MV-4-11 (cell line): ENCODE measurements around the gene OR52E6.

Experiments
- DNase-seq: peaks from one replicate; lab custom pipeline; 2025; lab: John Stamatoyannopoulos, UW

OR52E6 gene

GRCh38 chr11:5841797-5842196, at the start of gene OR52E6:
Gene OR52E6, minus strand, starts transcription at chr11:5841897. Its CDS starts 0 bp downstream, at chr11:5841897.
- DNase-seq: no peak

- DNase-seq: no peak
These were observed 49.6 kb upstream of the OR52E6 start for GRCh38 chr11:5891216-5891800.

GRCh38 chr11:5887661-5888060, 46.0 kb upstream of the OR52E6 start:
- DNase-seq: no peak

- DNase-seq: no peak
These were observed 45.5 kb upstream of the OR52E6 start for GRCh38 chr11:5887172-5887571.

GRCh38 chr11:5881756-5882155, 40.1 kb upstream of the OR52E6 start:
- no peak for DNase-seq

- no peak for DNase-seq
These were observed 38.6 kb upstream of the OR52E6 start, which contains the start of gene OR52E4 for GRCh38 chr11:5880329-5880728. Gene OR52E4, plus strand, starts transcription at chr11:5880629. Its CDS starts 3,664 bp downstream, at chr11:5884293.

GRCh38 chr11:5878564-5878963, 36.9 kb upstream of the OR52E6 start:
- no peak for DNase-seq

- DNase-seq: no peak
These were observed 24.1 kb upstream of the OR52E6 start for GRCh38 chr11:5865826-5866225.

- no peak for DNase-seq
These were observed 15.9 kb upstream of the OR52E6 start, which contains the start of gene OR52E8 for GRCh38 chr11:5857590-5857989. Gene OR52E8, minus strand, starts transcription at chr11:5857690. Its CDS starts 0 bp downstream, at chr11:5857690.

- DNase-seq: no peak
These were observed 9.3 kb upstream of the OR52E6 start for GRCh38 chr11:5851002-5851401.

GRCh38 chr11:5847711-5848110, 6.0 kb upstream of the OR52E6 start:
- no peak for DNase-seq

GRCh38 chr11:5846701-5847100, 5.0 kb upstream of the OR52E6 start:
- peak; percentile 16 for DNase-seq

- no peak for DNase-seq
These were observed 4.0 kb downstream of the OR52E6 start for GRCh38 chr11:5837695-5838094.

- no peak for DNase-seq
These were observed 8.3 kb downstream of the OR52E6 start for GRCh38 chr11:5833446-5833845.

- no peak for DNase-seq
These were observed 10.4 kb downstream of the OR52E6 start for GRCh38 chr11:5831196-5831829.

- DNase-seq: no peak
These were observed 23.3 kb downstream of the OR52E6 start for GRCh38 chr11:5818245-5818886.

- DNase-seq: peak; percentile 89
These were observed 26.2 kb downstream of the OR52E6 start for GRCh38 chr11:5815534-5815933.

GRCh38 chr11:5809905-5810795, 31.5 kb downstream of the OR52E6 start:
- DNase-seq: peak; percentile 5

- DNase-seq: peak; percentile 7
These were observed 32.6 kb downstream of the OR52E6 start for GRCh38 chr11:5809122-5809519.

- peak; percentile 63 for DNase-seq
These were observed 33.1 kb downstream of the OR52E6 start, which contains the start of gene OR52N2 for GRCh38 chr11:5808500-5809121. Gene OR52N2, plus strand, starts transcription at chr11:5808924. Its CDS starts 11,412 bp downstream, at chr11:5820336.

GRCh38 chr11:5807580-5807979, 34.1 kb downstream of the OR52E6 start:
- no peak for DNase-seq

GRCh38 chr11:5803982-5804381, 37.7 kb downstream of the OR52E6 start:
- no peak for DNase-seq
